GM12801 (cell line): ENCODE results near the gene SCN2B.

Source experiments
- TF ChIP-seq, protein P1 (sequence below): IDR thresholded peaks from one replicate; pipeline ENCODE4 v1.5.1; 2011; ENCODE audit warnings: control low read depth; ENCODE audit not compliant: insufficient read length; ENCODE audit errors: extremely low read depth

Gene SCN2B

GRCh38 chr11:118142081-118142480 is 34.4 kb downstream of the SCN2B start:
- TF ChIP-seq, protein P1, sequence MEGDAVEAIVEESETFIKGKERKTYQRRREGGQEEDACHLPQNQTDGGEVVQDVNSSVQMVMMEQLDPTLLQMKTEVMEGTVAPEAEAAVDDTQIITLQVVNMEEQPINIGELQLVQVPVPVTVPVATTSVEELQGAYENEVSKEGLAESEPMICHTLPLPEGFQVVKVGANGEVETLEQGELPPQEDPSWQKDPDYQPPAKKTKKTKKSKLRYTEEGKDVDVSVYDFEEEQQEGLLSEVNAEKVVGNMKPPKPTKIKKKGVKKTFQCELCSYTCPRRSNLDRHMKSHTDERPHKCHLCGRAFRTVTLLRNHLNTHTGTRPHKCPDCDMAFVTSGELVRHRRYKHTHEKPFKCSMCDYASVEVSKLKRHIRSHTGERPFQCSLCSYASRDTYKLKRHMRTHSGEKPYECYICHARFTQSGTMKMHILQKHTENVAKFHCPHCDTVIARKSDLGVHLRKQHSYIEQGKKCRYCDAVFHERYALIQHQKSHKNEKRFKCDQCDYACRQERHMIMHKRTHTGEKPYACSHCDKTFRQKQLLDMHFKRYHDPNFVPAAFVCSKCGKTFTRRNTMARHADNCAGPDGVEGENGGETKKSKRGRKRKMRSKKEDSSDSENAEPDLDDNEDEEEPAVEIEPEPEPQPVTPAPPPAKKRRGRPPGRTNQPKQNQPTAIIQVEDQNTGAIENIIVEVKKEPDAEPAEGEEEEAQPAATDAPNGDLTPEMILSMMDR, result no peak

DNA sequence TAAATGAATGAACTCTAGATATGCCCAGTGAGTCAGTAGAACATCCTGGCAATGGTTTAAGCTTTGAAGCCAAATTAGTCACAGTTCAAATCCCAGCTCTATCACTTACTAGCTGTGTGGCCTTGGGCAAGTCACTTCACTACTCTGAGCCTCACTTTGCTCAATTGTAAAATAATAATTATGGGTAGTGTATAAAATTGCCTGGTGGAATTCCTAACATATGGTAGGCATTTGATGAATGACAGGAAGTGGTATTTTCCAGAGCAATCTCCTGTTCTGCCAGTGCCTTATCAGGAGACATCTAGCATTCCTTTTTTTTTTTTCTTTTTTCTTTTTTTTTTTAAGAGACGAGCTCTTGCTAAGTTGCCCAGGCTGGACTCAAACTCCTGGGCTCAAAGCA is 36.9 kb downstream of the SCN2B start:
- TF ChIP-seq, protein P1, result no peak

GRCh38 chr11:118138839-118139420 is 37.5 kb downstream of the SCN2B start:
- TF ChIP-seq, protein P1, result no peak

DNA sequence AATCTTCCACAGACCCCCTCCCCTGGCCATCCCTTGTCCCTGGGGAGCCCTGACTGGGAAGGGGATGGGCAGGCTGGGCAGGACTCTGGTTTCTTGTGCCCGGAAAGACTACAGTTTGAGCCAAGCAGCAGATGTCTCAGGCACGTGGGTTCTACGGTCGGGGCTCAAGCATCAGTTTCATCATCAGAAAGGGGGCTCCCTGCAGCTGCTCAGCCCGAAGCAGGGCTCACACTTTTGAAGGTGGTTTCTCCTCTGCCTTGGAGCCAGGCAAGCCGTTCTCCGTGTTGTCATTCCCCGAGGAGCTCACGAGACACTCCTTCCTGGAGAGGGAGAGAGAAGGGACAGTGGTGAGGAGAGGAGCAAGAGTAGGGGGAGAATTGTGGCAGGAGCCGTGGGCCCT is 39.6 kb downstream of the SCN2B start:
- TF ChIP-seq, protein P1, result no peak

GRCh38 chr11:118136341-118136740 is 40.1 kb downstream of the SCN2B start:
- TF ChIP-seq, protein P1, result no peak

DNA sequence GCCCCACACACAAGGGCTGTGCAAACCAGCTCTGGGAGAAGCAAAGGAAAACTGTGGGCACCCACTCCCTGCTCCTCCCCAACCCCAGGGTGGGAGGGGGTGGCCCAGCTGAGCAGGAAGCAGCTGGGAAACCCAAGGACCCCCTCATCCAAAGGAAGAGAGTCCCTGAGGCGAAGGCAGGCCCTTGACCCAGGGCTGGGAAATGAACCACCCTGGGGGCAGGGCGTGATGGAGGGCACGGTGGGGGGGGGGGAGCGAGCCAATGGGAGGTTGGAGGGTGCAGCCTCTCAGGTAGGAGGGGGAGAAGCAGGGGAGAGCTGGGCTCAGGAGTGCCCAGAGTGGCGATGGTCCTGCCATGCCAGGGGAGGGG is 40.7 kb downstream of the SCN2B start:
- TF ChIP-seq, protein P1, result no peak

DNA sequence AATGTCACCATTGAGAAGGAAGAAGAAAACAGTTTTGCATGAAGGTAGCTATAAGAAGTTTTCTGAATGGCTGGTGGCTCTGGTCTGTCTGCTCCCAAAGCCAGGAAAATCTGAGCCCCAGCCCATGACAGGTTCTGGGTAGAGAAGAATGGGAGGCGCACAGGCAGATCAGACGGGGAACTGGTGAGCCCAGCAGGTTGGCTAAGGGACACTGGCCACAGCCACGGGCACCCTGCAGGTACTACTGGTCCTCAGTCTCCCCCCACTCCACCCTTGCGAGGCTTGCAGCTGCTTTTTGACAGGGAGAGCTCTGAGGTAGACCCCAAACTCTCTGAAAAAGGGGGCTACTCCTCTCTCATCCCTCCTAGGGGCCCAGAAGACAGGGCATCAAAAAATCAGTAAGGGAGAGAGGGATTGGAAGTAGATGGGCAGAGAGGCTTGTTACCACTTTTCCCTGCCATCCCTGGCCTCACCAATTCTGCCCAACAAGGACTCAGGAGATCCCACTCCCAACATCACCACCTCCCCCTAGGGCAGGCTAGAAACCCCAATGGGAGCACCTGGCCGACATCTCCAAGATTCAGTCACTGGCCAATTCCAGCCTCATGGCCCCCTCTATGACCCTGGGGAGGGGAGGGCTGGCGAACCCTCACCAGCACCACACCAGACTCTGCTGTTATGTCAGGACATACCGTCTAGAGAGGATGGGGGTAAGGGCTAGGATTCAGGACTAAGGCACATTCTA is 41.2 kb downstream of the SCN2B start:
- TF ChIP-seq, protein P1, result no peak
